A549 (cell line): ENCODE results near the gene GALNTL6. TPM values are rescaled to one million over a fixed set of nuclear protein-coding genes. Genes with fewer than 3 reads are reported as not detected.
A peak's percentile ranks its signal among the peaks of the same experiment; 100 is the strongest.

ENCODE experiments used
- ATAC-seq, 2 experiments: fragments of 200-7000 bp in 1 of 2; fragments of >200 bp in 1 of 2; cut with Nextera tagmentation in 1 of 2; cut with Tn5 transposase in 1 of 2; 3 replicates each; pipeline versions ENCODE4 v1.8.0 to v1.9.1; 2018 to 2020; ENCODE audit warnings: mild to moderate bottlenecking in 1 of 2, moderate library complexity in 1 of 2
- CTCF ChIA-PET: fragments of 300-600 bp; sonication (Branson Sonifier 250); formaldehyde crosslinking; extraction: SDS; loops from one replicate; lab custom pipeline; 2021; ENCODE audit warnings: antibody characterized with exemption, inconsistent platforms; lab: Yijun Ruan, JAX
- POLR2A ChIA-PET: fragments of 350-600 bp; formaldehyde crosslinking; extraction: SDS; loops from one replicate; lab custom pipeline; 2021; ENCODE audit warnings: antibody characterized with exemption, inconsistent platforms; lab: Yijun Ruan, JAX
- DNase-seq, 2 experiments: peaks; one replicate each; pipeline versions ENCODE4 v3.0.0 to v3.0.0-alpha.2; 2011 to 2016; ENCODE audit warnings: low read depth in 1 of 2, low spot score in 1 of 2
- FAIRE-seq: peaks from 2 replicates; lab custom pipeline; 2011; peaks lifted over from hg19 to GRCh38; lab: Jason Lieb, UNC
- H3K27ac ChIP-seq, 2 experiments: fragments of >200 bp; sonication (Bioruptor Twin); formaldehyde crosslinking; 3 replicates each; pipeline ENCODE4 v1.5.1; 2016 to 2017
- H3K4me1 ChIP-seq: fragments of >200 bp; sonication (Bioruptor Twin); formaldehyde crosslinking; 3 replicates; pipeline ENCODE4 v1.6.1; 2016
- H3K4me2 ChIP-seq: fragments of >200 bp; sonication (Bioruptor Twin); formaldehyde crosslinking; 3 replicates; pipeline ENCODE4 v1.6.1; 2016
- H3K4me3 ChIP-seq: fragments of >200 bp; sonication (Bioruptor Twin); formaldehyde crosslinking; 3 replicates; pipeline ENCODE4 v1.5.1; 2016
- H3K9me3 ChIP-seq: fragments of >200 bp; sonication (Bioruptor Twin); formaldehyde crosslinking; 3 replicates; pipeline ENCODE4 v1.6.1; 2016
- BCL3 ChIP-seq: fragments of >200 bp; sonication (Bioruptor Twin); formaldehyde crosslinking; IDR thresholded peaks from 3 replicates; pipeline ENCODE4 v1.6.1; 2016
- CHD2 ChIP-seq: fragments of 150-350 bp; IDR thresholded peaks from 2 replicates; pipeline ENCODE4 v1.6.1; 2014; ENCODE audit warnings: low read length; ENCODE audit not compliant: partially characterized antibody
- CHD4 ChIP-seq: fragments of 200-600 bp; sonication (generic); IDR thresholded peaks from 2 replicates; pipeline ENCODE4 v1.6.1; 2016; ENCODE audit warnings: antibody characterized with exemption, mild to moderate bottlenecking, borderline replicate concordance
- E2F6 ChIP-seq: IDR thresholded peaks from 2 replicates; pipeline ENCODE4 v1.6.1; 2012; ENCODE audit warnings: low read depth, borderline replicate concordance
- ELK1 ChIP-seq: fragments of 150-350 bp; IDR thresholded peaks from 2 replicates; pipeline ENCODE4 v1.6.1; 2014; ENCODE audit warnings: low read depth, mild to moderate bottlenecking, low read length
- FOSB ChIP-seq: fragments of 250-450 bp; sonication (Bioruptor Pico); IDR thresholded peaks from 2 replicates; pipeline ENCODE4 v1.5.0; 2020; ENCODE audit warnings: mild to moderate bottlenecking, moderate library complexity
- FOSL2 ChIP-seq, 2 experiments: fragments of 450-650 bp in 1 of 2; fragments of >200 bp in 1 of 2; sonication (Bioruptor Twin) in 1 of 2; formaldehyde crosslinking; IDR thresholded peaks; 2 replicates each; pipeline versions ENCODE4 v1.5.0 to v1.6.1; 2016 to 2020; ENCODE audit warnings: mild to moderate bottlenecking in 1 of 2, moderate library complexity in 1 of 2
- FOXS1 ChIP-seq: fragments of 250-450 bp; sonication (Bioruptor Pico); IDR thresholded peaks from 2 replicates; pipeline ENCODE4 v1.5.0; 2020; ENCODE audit warnings: mild to moderate bottlenecking, moderate library complexity
- HMGXB4 ChIP-seq: fragments of 250-450 bp; sonication (Bioruptor Pico); IDR thresholded peaks from 2 replicates; pipeline ENCODE4 v1.5.0; 2021; ENCODE audit warnings: mild to moderate bottlenecking, moderate library complexity, borderline replicate concordance
- HOXB13 ChIP-seq: fragments of 250-450 bp; sonication (Bioruptor Pico); IDR thresholded peaks from 2 replicates; pipeline ENCODE4 v1.5.0; 2020; ENCODE audit warnings: low read depth, mild to moderate bottlenecking, moderate library complexity
- JUNB ChIP-seq: fragments of >200 bp; sonication (Bioruptor Twin); formaldehyde crosslinking; IDR thresholded peaks from 2 replicates; pipeline ENCODE4 v1.6.1; 2016
- MAX ChIP-seq: IDR thresholded peaks from 2 replicates; pipeline ENCODE4 v1.6.1; 2012
- MYC ChIP-seq: IDR thresholded peaks from 2 replicates; pipeline ENCODE4 v1.6.1; 2012; ENCODE audit warnings: mild to moderate bottlenecking, inconsistent platforms, low read length, improper control_type of control experiment, borderline replicate concordance
- NFE2L2 ChIP-seq: fragments of 150-350 bp; conservative IDR thresholded peaks from 2 replicates; pipeline ENCODE4 v1.6.1; 2014; ENCODE audit warnings: low read length
- PBX3 ChIP-seq: IDR thresholded peaks from 2 replicates; pipeline ENCODE4 v1.6.1; 2012
- RAD21 ChIP-seq, 2 experiments: fragments of >200 bp in 1 of 2; sonication (Bioruptor Twin) in 1 of 2; formaldehyde crosslinking in 1 of 2; IDR thresholded peaks in 1 of 2; conservative IDR thresholded peaks in 1 of 2; 2 replicates in 1 of 2; 3 replicates in 1 of 2; pipeline ENCODE4 v1.6.1; 2012 to 2018; ENCODE audit warnings: inconsistent platforms in 1 of 2
- RARB ChIP-seq: fragments of 250-450 bp; sonication (Bioruptor Pico); IDR thresholded peaks from 2 replicates; pipeline ENCODE4 v1.8.0; 2021; ENCODE audit warnings: mild to moderate bottlenecking, moderate library complexity
- RCOR1 ChIP-seq: fragments of 150-350 bp; IDR thresholded peaks from 2 replicates; pipeline ENCODE4 v1.6.1; 2014; ENCODE audit warnings: antibody characterized with exemption, low read length, low read depth
- SMC3 ChIP-seq: fragments of >200 bp; sonication (Bioruptor Twin); formaldehyde crosslinking; IDR thresholded peaks from 3 replicates; pipeline ENCODE4 v1.6.1; 2018; ENCODE audit warnings: inconsistent platforms
- SREBF2 ChIP-seq: fragments of 450-650 bp; IDR thresholded peaks from 2 replicates; pipeline ENCODE4 v1.6.1; 2014; ENCODE audit warnings: mild to moderate bottlenecking, moderate library complexity
- TP53 ChIP-seq: fragments of 250-450 bp; sonication (Bioruptor Pico); IDR thresholded peaks from 2 replicates; pipeline ENCODE4 v1.5.0; 2021; ENCODE audit warnings: mild to moderate bottlenecking, moderate library complexity
- ZSCAN20 ChIP-seq: fragments of 250-450 bp; sonication (Bioruptor Pico); IDR thresholded peaks from 2 replicates; pipeline ENCODE4 v1.8.0; 2022; ENCODE audit warnings: mild to moderate bottlenecking, moderate library complexity
- WGBS: methylation state at CpG from one replicate; pipeline ENCODE4 v1.1.6; 2017; ENCODE audit errors: missing lambda C conversion rate; 5-methylcytosine and 5-hydroxymethylcytosine counted together
- polyA plus RNA-seq, 4 experiments: library from polyadenylated mRNA; depleted of rRNA in 3 of 4; stranded (reverse); fragments of >200 nt; fragmentation: RNase III in 1 of 4; extraction: RNeasy Plus Mini Kit Qiagen cat#74134 plus additional on column Dnase treatment in 1 of 4; gene quantifications; 2 replicates in 3 of 4; 3 replicates in 1 of 4; pipeline ENCODE4 v1.2.3, GENCODE V29; 2011 to 2017

GALNTL6 gene
- polyA plus RNA-seq, 2 of the 4 experiments (the other 2 are of a cell fraction): 0.06 to 0.49 TPM

- ATAC-seq: no peak
- H3K4me3 ChIP-seq: no peak overlapping the region
- no peaks in the 10 kb centered on the region for H3K4me1 ChIP-seq
- DNase-seq: peak in 1 of 2 experiments; percentile 11
- H3K9me3 ChIP-seq: peaks cover 8% of the 10 kb centered on the region
- H3K4me2 ChIP-seq: no peak overlapping the region
- H3K27ac ChIP-seq: no peak overlapping the region
- no peak for TF ChIP-seq FOXS1 (CRISPR knock-in tag)
- TF ChIP-seq NFE2L2: no peak
- TF ChIP-seq JUNB: no peak
- no peak for TF ChIP-seq PBX3
- no peak for TF ChIP-seq HMGXB4 (CRISPR knock-in tag)
- TF ChIP-seq SMC3: no peak
- no peak for TF ChIP-seq HOXB13 (CRISPR knock-in tag)
- no peak for TF ChIP-seq ELK1
- no peak for TF ChIP-seq E2F6
- TF ChIP-seq CHD4: no peak
- TF ChIP-seq MAX: no peak
- no peak for TF ChIP-seq RARB (CRISPR knock-in tag)
- TF ChIP-seq TP53 (CRISPR knock-in tag): no peak
- no peak for TF ChIP-seq RCOR1
- CTCF ChIA-PET: no interaction called here
- FAIRE-seq: no peak
- POLR2A ChIA-PET: no interaction called here
Measured at GRCh38 chr4:172691552-172691951, 878.3 kb downstream of the GALNTL6 start.

- Histone ChIP-seq H3K4me3 (no peak overlapping the region), H3K9me3 (peaks cover 8% of the 10 kb centered on the region), H3K4me1 (no peaks in the 10 kb centered on the region), H3K27ac (no peak overlapping the region), H3K4me2 (no peak overlapping the region)
- no peak for FAIRE-seq
- ChIA-PET POLR2A (no interaction called here), CTCF (no interaction called here)
- WGBS: 50% methylated on average over 2 of the region's 2 CpGs
- TF ChIP-seq FOSL2 (IDR thresholded peaks at IDR 0.05) (no peak), FOSL2 (CRISPR knock-in tag; IDR thresholded peaks at IDR 0.05) (peak; percentile 66), HMGXB4 (CRISPR knock-in tag) (no peak), FOSB (CRISPR knock-in tag) (no peak)
- no peak for DNase-seq
- ATAC-seq: no peak
Measured at GRCh38 chr4:172692701-172693100, 879.5 kb downstream of the GALNTL6 start.

- TF ChIP-seq ZSCAN20 (CRISPR knock-in tag): no peak
- TF ChIP-seq SREBF2: no peak
- no peak for TF ChIP-seq RAD21 (conservative IDR thresholded peaks at IDR 0.05 in 1 of 2, IDR thresholded peaks at IDR 0.05 in 1 of 2)
- no peak for TF ChIP-seq MYC
- no peak for TF ChIP-seq BCL3
- TF ChIP-seq FOSB (CRISPR knock-in tag): no peak
- TF ChIP-seq CHD2: no peak
- no peak for TF ChIP-seq MAX
- FAIRE-seq (no peak), ATAC-seq (no peak), DNase-seq (no peak)
- H3K4me1 ChIP-seq: no peaks in the 10 kb centered on the region
- no peak overlapping the region for H3K4me2 ChIP-seq
- WGBS: 38% methylated on average over 4 of the region's 4 CpGs
- H3K4me3 ChIP-seq: no peak overlapping the region
- ChIA-PET CTCF (no interaction called here), POLR2A (no interaction called here)
- no peak overlapping the region for H3K27ac ChIP-seq
- no peaks in the 10 kb centered on the region for H3K9me3 ChIP-seq
Measured at GRCh38 chr4:172698256-172698655, 885.1 kb downstream of the GALNTL6 start.
